ENCODE results near the gene SMIM9.

GRCh38 chrX:154824638-154825037 is 9.8 kb downstream of the SMIM9 start:
- no peak for TF ChIP-seq POLR2AphosphoS5 (IDR thresholded peaks at IDR 0.05)
- TF ChIP-seq CTCF (IDR thresholded peaks at IDR 0.05), result no peak
- TF ChIP-seq POLR2A (IDR thresholded peaks at IDR 0.05; ENCODE audit: low read depth), result no peak

Data from esophagus muscularis mucosa (tissue), 3 donors.